ENCODE data around the gene CNIH3.
A peak's percentile ranks its signal among the peaks of the same experiment; 100 is the strongest.

Gene CNIH3

DNA sequence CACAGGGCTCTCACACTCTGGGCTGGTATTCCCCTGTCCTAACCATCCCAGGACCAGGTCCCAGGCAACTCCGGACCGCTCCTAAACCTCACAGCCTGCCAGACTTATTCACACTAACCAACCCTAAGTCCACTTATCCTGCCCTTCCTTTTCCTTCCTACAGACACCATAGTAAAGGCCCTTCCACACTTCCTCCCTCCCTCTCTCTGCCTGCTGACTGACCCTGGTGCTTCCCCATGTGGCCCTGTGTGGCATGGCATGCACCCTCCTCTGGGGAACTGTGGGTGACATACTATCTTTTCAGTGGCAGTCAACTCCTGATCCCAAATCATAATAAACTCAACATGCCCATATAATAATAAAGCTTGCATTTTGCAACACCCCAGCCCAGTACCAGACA lies 158.3 kb downstream of the CNIH3 start:
- DNase-seq (ENCODE audit: low read depth) = no peak

DNA sequence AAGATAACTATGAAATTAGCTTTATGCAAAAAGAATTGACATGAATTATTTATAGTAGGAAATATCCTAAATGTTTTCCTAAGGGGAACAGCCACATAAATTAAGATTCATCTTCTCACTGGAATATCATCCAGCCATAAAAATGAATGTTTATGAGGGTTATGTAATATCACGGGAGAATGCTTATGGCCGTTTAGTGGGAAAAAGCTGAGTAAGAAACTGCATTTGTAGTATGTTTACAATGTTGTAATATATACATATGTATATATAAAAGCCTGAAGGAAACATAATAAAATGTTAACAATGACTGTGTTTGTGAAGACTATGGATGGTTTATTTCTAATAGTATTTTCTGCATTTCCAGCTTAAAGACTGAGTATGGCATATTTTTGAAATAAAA lies 161.1 kb downstream of the CNIH3 start:
- no peak for DNase-seq (ENCODE audit: low read depth)

DNA sequence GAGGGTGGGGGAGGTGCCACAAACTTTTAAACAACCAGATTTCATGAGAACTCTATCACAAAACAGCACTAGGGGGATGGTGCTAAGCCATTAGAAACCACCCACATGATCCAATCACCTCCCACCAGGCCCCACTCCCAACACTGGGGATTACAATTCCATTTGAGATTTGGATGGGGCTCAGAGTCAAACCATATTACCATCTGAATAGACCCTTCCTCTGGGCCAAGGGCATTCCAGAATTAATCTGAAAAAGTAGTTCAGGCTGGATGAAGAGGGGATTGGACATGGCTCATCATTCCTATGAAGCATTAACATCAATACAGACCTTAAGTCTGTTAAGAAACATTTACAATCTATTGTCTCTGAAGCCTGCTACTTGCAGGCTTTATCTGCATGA lies 163.4 kb downstream of the CNIH3 start:
- no peak for DNase-seq (ENCODE audit: low read depth)

DNA sequence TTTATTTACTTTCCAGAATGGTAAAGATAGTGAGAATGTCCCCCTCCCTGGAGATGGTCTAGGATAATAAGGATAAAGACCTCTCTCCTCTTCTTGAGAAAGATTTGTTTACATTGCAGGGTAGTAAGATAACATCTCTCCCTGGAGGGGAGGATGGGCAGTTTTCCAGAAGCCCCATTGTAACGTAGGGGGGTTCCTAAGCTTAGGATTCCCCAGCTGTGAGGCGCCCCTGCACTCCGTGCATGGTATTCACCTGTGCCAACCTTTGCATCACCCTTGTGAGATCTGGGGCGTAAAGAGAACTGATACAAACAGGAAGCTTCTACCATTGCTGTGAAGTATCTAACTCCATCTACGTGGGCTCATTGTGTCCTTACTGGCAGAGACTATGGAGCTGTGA lies 164.6 kb downstream of the CNIH3 start:
- DNase-seq (ENCODE audit: low read depth) = no peak

DNA sequence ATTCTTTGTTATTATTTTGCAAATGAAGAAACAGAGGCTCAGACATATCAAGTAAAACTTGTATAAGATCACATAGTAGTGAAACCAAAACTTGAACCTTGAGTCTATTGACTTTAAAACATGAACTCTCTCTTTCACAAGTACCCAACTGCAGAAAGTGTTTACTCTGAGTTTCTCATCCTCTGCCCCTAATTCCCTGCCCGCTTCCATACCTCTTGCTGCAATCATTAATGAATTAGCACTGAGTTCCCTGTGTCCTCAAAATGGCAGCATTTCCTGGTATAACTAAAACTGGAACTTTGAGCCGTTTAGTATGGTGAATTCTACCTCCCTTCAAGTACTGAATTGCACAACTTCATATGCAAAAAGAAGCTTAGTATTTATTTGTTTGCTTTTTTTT lies 165.7 kb downstream of the CNIH3 start:
- DNase-seq (ENCODE audit: low read depth) = no peak

DNA sequence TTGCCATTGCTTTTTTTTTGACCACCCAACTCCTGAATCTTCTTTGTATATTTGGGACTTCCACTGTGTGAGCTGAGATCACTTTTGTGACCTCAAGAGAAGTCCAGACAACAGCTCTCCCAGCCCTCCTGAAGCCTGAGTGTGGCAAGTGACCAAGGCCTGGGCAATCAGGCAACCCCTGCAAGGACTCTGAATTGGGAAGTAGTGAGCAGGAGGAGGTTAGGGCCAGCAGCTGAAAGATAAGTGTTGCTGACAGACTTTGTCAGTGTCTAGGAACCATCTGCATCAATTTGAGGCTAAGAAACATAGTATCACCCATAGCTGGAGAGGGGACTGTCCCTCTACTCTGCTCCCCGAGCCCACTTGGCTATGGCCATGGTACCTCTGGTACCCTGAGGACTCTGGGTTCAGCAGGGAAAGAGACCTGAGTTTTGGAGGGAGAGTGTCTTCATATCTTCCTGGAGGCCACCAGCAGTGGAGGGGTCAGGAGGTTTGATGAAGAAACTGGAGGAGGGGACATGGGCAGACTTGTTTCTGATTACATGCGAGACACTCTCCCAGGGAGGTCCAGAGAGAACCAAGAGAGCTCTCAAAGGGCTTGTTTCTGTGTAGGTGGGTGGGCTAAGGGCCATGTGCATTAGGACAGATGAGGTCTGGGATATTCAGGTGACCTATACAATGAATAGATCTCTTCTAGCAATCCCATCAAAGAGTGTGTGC lies 166.3 kb downstream of the CNIH3 start:
- DNase-seq (ENCODE audit: low read depth) = no peak

DNA sequence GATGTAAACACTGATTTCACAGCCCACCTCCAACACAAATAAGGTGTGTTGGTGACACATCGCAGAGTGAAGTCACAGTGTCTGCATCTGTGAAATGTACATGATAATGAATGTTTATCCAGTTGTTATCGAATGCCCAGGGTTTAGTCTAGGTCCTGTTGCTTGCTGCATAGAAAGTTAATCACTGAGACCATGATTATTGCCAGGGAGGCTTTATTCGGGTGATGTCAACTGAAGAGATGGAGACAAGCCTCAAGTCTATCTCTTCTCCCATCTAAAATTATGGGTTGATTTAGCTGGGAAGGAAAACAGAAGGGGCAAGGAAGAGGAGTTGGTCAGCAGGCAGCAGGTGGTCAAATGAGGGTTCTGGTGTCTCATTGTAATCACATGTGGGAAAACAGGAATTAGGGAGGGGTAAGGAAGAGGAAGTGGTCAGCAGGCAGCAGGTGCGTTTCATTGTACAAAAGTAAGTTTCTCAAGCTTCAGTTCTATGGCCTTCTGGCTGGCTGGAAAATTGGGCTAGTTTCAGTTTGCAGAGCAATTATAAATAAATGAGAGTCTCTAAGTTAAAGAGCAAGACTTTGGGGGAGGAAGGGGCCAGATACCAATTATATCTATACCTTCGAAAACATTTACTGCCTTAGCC lies 167.0 kb downstream of the CNIH3 start:
- DNase-seq (ENCODE audit: low read depth) = no peak

DNA sequence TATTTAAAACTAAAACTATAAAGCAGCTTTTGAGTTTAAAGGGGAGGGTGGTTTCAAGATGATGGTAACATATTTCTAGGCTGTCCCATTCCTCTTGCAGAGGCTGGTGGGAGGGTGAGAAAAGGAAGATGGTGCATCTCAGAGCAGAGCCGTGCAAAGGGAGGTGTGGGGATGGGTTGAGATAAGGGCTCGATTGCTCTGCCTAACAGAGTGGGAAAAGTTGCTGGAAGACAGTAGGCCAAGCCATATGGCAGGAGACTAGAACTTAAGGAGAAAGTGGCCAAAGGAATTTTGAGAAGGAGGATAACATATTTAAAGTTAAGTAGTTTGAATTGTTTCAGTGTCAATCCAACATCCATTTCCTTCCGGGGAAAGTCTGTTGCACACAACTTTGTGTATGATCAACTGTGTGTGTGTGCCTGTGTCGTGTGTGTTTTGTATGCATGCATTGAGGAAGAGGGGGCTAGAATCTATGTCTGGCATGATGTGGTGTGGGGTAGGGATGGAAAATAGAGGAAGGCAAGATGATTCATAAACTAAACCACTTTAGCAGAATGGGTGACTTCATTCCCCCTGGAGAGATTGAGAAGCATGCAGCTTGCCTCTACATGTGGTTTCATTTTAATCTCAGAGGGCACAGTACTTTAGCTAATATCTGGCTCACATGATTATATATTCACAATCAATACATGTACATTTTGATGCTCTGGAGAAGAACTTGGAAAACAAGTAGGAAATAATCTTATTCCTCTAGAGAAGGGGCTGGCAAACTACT lies 168.3 kb downstream of the CNIH3 start:
- DNase-seq (ENCODE audit: low read depth) = peak; percentile 12

DNA sequence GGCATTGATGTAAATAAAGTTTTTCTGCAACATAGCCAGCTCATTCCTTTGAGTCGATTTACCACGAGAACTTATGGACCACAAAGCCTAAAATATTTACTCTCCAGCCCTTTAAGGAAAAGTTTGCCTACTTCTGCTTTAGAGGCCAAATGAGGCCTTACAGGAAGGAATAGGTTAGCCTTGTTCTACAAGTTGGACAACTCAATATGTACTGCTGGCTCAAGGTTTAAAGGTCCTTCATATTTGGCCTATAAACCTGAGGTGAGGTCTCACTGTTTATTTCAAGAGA lies 168.9 kb downstream of the CNIH3 start:
- no peak for DNase-seq (ENCODE audit: low read depth)

DNA sequence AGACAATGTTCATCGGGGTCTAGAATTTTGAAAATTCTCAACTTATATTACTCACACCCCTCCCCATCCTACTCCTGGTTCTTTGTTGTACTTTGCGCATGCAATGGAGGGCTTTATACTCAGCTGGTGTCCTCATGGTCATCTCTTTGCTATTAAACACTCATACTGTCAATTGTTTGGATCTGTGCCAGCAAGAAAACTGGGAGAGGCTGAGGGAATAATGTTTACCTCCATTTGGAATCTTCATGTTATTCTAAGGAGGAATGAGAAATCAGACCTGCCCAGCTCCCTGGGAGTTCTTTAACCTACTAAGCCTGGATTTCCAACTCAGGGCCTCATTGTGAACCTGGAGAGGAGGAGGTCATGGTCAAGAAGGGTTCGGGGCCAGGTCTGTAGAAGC lies 169.5 kb downstream of the CNIH3 start:
- no peak for DNase-seq (ENCODE audit: low read depth)

DNA sequence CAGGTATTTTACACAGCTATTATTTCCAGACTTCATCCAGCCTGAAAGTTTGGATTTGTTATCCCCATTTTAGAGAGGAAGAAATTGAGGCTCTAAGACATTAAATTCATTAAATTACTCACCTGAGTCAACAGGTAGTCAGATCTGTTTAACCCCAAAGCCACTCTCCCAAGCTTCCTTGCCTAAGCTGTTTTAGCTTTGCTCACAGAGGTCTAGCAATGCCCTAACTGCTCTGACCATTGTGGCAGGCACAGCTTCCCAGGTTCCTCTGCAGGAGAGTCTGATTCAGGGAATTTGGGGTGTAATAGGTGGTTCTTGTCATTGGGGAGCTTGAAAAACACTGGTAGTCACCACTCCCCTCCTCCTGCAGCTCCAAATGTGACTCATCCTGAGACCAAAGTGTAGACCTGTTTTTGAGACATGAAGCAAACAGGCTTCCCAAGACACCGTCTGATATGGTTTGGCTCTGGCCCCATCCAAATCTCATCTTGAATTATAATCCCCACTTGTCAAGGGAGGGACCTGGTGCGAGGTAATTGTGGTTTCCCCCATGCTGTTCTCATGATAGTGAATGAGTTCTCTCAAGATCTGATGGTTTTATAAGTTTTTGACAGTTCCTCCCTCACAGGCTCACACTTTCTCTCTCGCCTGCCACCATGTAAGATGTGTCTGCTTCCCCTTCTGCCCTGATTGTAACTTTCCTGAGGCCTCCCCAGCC lies 170.6 kb downstream of the CNIH3 start:
- peak; percentile 4 for DNase-seq (ENCODE audit: low read depth)

DNA sequence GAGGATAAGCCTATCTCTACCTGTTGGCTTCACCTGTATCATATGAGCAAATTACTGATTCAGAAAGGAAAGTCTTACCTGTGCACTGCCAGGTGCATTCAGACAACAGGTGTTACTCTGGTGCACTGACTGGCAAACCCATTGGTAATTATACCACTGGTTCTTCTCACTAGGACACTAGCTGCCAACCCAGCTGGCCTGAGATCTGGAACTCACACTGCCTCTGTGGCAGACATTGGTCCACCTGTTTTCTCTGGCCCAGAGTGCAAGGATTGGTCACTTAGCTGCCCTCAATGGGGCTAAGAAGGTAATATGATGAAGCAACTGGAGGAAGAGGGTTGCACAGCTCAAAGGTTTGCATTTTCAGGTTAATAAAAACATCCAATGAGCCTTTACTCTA lies 173.2 kb downstream of the CNIH3 start:
- DNase-seq (ENCODE audit: low read depth) = no peak

All from iris pigment epithelial cell (primary cell).